GM12874 (cell line): ENCODE results near the gene PRR15L.

Experiments used
- CTCF ChIP-seq: IDR thresholded peaks from 2 replicates; pipeline ENCODE4 v1.5.1; 2011; ENCODE audit warnings: low read depth, mild to moderate bottlenecking, control low read depth, low read length, moderate library complexity; ENCODE audit not compliant: insufficient read depth

Gene PRR15L

GRCh38 chr17:47914306-47914948, 43.3 kb downstream of the PRR15L start:
- TF ChIP-seq CTCF = no peak

GRCh38 chr17:47913050-47913449, 44.6 kb downstream of the PRR15L start:
- no peak for TF ChIP-seq CTCF

GRCh38 chr17:47907932-47908562, 49.6 kb downstream of the PRR15L start:
- TF ChIP-seq CTCF = no peak

- TF ChIP-seq CTCF = no peak
Observed at GRCh38 chr17:47906443-47906842, 51.2 kb downstream of the PRR15L start.

- no peak for TF ChIP-seq CTCF
Observed at GRCh38 chr17:47905221-47905733, 52.4 kb downstream of the PRR15L start.

GRCh38 chr17:47902039-47902744, 55.5 kb downstream of the PRR15L start:
- TF ChIP-seq CTCF = no peak
